Tibial nerve (tissue), 4 donors: ENCODE results near the gene GRIN3B. TPM values are rescaled to one million over a fixed set of nuclear protein-coding genes. Genes with fewer than 3 reads are reported as not detected.

Experiments
- DNase-seq, 2 donors: peaks; one replicate each; pipeline ENCODE4 v3.0.0-alpha.2; 2019; ENCODE audit warnings: low spot score in 2 of 2
- H3K27ac ChIP-seq, 4 donors: fragments of 200-600 bp; sonication (generic) in 3 of 4; one replicate each; pipeline ENCODE4 v1.5.1; 2017 to 2019; ENCODE audit warnings: mild to moderate bottlenecking in 1 of 4
- H3K27me3 ChIP-seq, 2 donors: fragments of 200-600 bp; sonication (generic) in 1 of 2; one replicate each; pipeline versions ENCODE4 v1.5.1 to v1.6.0; 2017 to 2019
- H3K36me3 ChIP-seq, 3 donors: fragments of 200-600 bp; sonication (generic); one replicate each; pipeline ENCODE4 v1.5.1; 2018 to 2019
- H3K4me1 ChIP-seq, 4 donors: fragments of 200-600 bp; sonication (generic) in 3 of 4; one replicate each; pipeline ENCODE4 v1.5.1; 2017 to 2019
- H3K4me3 ChIP-seq, 4 donors: fragments of 200-600 bp; sonication (generic) in 3 of 4; one replicate each; pipeline ENCODE4 v1.5.1; 2017 to 2019; ENCODE audit warnings: mild to moderate bottlenecking in 1 of 4, moderate library complexity in 1 of 4
- H3K9me3 ChIP-seq, 4 donors: fragments of 200-600 bp; sonication (generic) in 3 of 4; one replicate each; pipeline ENCODE4 v1.5.1; 2017 to 2019
- EP300 ChIP-seq, 2 donors: sonication (generic); formaldehyde crosslinking; IDR thresholded peaks; one replicate each; pipeline ENCODE4 v1.6.1; 2017; ENCODE audit warnings: antibody characterized with exemption in 2 of 2, mild to moderate bottlenecking in 1 of 2
- POLR2A ChIP-seq, 2 donors: fragments of 450-650 bp; IDR thresholded peaks; one replicate each; pipeline ENCODE4 v1.6.1; 2017; ENCODE audit warnings: antibody characterized with exemption in 2 of 2, mild to moderate bottlenecking in 2 of 2, moderate library complexity in 2 of 2
- WGBS, 2 donors: methylation state at CpG; one replicate each; pipeline ENCODE4 v1.1.5; 2018; 5-methylcytosine and 5-hydroxymethylcytosine counted together
- total RNA-seq, 4 donors: library from RNA; depleted of rRNA; stranded (reverse); fragments of >200 nt; gene quantifications; one replicate each; pipeline ENCODE4 v1.1.0, GENCODE V29; 2016
- TF ChIP-seq, protein P1 (sequence below), 5 experiments: fragments of 200-600 bp in 3 of 5; fragments of 450-650 bp in 2 of 5; sonication (generic) in 3 of 5; IDR thresholded peaks; one replicate each; pipeline ENCODE4 v1.5.1; 2016 to 2019; ENCODE audit warnings: antibody characterized with exemption in 5 of 5, mild to moderate bottlenecking in 3 of 5, moderate library complexity in 2 of 5

Gene GRIN3B
- total RNA-seq, 4 donors from 2014 or later: 2.4 TPM; not detected in 3

- H3K36me3 ChIP-seq: peaks cover 0 to 45% (median 26%) of the 10 kb centered on the region in 3 donors
- peaks cover 0 to 69% (median 53%) of the 10 kb centered on the region in 4 donors for H3K4me1 ChIP-seq
- no peaks in the 10 kb centered on the region for H3K9me3 ChIP-seq
- peak overlapping the region in 2 of 4 donors; percentile 13 to 79 for H3K27ac ChIP-seq
- no peak overlapping the region for H3K4me3 ChIP-seq
- 82 to 90% methylated on average over 4 to 29 of the region's 29 CpGs for WGBS, 2 donors
- no peaks in the 10 kb centered on the region for H3K27me3 ChIP-seq
- no peak for TF ChIP-seq POLR2A (IDR thresholded peaks at IDR 0.05)
- TF ChIP-seq EP300 (IDR thresholded peaks at IDR 0.05): no peak
- TF ChIP-seq, protein P1, sequence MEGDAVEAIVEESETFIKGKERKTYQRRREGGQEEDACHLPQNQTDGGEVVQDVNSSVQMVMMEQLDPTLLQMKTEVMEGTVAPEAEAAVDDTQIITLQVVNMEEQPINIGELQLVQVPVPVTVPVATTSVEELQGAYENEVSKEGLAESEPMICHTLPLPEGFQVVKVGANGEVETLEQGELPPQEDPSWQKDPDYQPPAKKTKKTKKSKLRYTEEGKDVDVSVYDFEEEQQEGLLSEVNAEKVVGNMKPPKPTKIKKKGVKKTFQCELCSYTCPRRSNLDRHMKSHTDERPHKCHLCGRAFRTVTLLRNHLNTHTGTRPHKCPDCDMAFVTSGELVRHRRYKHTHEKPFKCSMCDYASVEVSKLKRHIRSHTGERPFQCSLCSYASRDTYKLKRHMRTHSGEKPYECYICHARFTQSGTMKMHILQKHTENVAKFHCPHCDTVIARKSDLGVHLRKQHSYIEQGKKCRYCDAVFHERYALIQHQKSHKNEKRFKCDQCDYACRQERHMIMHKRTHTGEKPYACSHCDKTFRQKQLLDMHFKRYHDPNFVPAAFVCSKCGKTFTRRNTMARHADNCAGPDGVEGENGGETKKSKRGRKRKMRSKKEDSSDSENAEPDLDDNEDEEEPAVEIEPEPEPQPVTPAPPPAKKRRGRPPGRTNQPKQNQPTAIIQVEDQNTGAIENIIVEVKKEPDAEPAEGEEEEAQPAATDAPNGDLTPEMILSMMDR (IDR thresholded peaks at IDR 0.05): no peak
- no peak for DNase-seq
These were observed 15.0 kb downstream of the GRIN3B start for GRCh38 chr19:1015061-1015781.

DNA sequence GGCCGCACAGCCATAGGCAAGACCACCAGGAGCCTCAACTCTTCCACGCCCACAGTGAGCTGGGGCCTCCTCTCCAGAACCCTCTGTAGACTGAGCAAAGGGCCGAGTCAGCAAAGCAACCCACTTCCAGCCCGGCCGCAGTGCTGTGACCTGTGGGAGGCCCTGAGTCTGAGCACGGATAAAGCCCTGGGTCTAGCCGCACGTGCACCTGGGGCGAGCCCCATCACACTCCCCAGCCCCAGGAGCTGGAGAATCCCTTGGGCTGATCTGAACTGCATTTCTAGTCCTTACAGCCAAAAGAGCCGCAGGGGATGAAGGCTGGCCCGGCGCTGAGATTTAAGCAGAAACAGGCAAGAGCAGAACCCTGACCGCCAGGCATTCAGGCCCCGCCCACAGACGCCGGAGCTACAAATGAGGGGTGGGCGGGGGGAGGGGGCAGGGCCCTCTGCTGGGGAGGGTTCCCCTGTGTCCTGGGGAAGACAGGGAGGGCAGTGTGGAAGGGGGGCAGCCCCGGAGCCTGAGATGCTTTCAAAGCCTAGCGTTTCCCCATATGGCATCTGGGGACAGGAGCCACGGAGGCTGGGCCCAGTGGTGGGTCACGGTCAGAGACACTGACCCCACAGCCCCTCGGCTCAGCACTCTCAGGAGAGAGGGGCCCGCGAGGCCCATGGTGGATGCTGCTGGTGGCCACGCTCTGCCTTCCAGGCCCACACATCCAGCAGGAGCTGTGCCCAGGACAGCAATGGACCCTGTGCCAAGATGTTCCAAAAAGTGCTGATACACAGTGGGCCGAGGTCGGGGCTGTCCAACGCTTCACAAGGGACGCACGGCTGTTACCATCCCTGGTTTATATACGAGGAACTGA lies 15.8 kb downstream of the GRIN3B start:
- WGBS, 2 donors: 20 to 25% methylated on average over 9 to 25 of the region's 31 CpGs
- Histone ChIP-seq H3K27me3 (no peaks in the 10 kb centered on the region), H3K27ac (peak overlapping the region in 3 of 4 donors; percentile 64 to 82 (median 79)), H3K4me3 (no peak overlapping the region), H3K4me1 (peaks cover 0 to 70% (median 53%) of the 10 kb centered on the region in 4 donors), H3K36me3 (peaks cover 0 to 37% (median 18%) of the 10 kb centered on the region in 3 donors), H3K9me3 (no peaks in the 10 kb centered on the region)
- DNase-seq: no peak
- no peak for TF ChIP-seq POLR2A (IDR thresholded peaks at IDR 0.05)
- TF ChIP-seq, protein P1 (IDR thresholded peaks at IDR 0.05): no peak
- no peak for TF ChIP-seq EP300 (IDR thresholded peaks at IDR 0.05)

- Histone ChIP-seq H3K27me3 (no peaks in the 10 kb centered on the region), H3K4me1 (peaks cover 0 to 76% (median 56%) of the 10 kb centered on the region in 4 donors), H3K4me3 (no peak overlapping the region), H3K36me3 (peaks cover 0 to 31% (median 12%) of the 10 kb centered on the region in 3 donors), H3K9me3 (no peaks in the 10 kb centered on the region), H3K27ac (peak overlapping the region in 3 of 4 donors; percentile 64 to 82 (median 79))
- DNase-seq: no peak
- 19 to 33% methylated on average over 5 to 12 of the region's 12 CpGs for WGBS, 2 donors
- TF ChIP-seq EP300 (IDR thresholded peaks at IDR 0.05): no peak
- TF ChIP-seq, protein P1 (IDR thresholded peaks at IDR 0.05): no peak
- no peak for TF ChIP-seq POLR2A (IDR thresholded peaks at IDR 0.05)
These were observed 16.5 kb downstream of the GRIN3B start for GRCh38 chr19:1016647-1017114.

DNA sequence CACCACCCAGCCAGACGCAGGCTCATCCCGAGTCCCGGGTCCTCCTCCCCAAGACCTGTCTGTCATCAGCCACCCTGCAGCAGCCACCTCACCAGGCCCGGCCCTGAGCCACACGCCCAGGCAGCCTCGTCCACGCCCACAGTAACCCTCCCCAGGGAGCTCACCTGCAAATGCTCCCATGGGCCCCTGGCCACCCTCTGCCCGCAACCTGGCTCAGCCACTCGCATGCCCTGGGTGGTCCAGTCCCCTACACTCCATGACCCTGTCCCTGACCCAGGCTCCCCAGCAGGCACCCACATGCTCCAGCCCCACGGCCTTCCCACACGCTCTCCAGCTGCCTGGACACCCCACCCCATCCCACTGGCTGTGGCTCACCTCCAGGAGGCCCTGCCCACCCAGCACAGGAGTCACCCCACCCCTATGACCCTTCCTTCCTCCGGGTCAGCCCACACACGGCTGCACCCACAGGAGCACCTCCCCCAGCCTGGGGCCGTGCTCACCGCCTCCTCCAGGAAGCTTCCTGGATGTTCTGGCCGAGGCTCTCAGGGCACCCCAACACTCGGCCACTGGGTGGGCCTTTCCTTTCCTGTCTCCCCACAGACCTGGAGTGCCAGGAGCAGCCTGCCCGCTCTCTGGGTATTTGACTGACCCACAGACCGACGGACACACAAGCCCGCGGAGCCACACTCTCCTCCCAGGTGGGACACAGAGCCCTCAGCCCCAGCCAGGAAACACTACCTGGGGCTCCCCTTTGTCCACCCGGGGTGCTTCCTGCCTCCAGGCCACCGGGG lies 17.1 kb downstream of the GRIN3B start:
- TF ChIP-seq, protein P1 (IDR thresholded peaks at IDR 0.05): no peak
- no peak for TF ChIP-seq POLR2A (IDR thresholded peaks at IDR 0.05)
- no peak for TF ChIP-seq EP300 (IDR thresholded peaks at IDR 0.05)
- Histone ChIP-seq H3K27ac (peak overlapping the region in 3 of 4 donors; percentile 64 to 82 (median 79)), H3K36me3 (peaks cover 0 to 25% (median 7%) of the 10 kb centered on the region in 3 donors), H3K4me3 (peak overlapping the region in 1 of 4 donors; percentile 19), H3K4me1 (peaks cover 0 to 83% (median 61%) of the 10 kb centered on the region in 4 donors), H3K9me3 (no peaks in the 10 kb centered on the region), H3K27me3 (no peaks in the 10 kb centered on the region)
- no peak for DNase-seq
- WGBS, 2 donors: 49 to 59% methylated on average over 17 to 24 of the region's 24 CpGs
